ENCODE measurements around the gene SPPL3. TPM values are rescaled to one million over a fixed set of nuclear protein-coding genes. Genes with fewer than 3 reads are reported as not detected.

SPPL3 gene
- total and polyA plus RNA-seq, 2 experiments from 2014 or later, result 10.9 to 27.8 TPM

DNA sequence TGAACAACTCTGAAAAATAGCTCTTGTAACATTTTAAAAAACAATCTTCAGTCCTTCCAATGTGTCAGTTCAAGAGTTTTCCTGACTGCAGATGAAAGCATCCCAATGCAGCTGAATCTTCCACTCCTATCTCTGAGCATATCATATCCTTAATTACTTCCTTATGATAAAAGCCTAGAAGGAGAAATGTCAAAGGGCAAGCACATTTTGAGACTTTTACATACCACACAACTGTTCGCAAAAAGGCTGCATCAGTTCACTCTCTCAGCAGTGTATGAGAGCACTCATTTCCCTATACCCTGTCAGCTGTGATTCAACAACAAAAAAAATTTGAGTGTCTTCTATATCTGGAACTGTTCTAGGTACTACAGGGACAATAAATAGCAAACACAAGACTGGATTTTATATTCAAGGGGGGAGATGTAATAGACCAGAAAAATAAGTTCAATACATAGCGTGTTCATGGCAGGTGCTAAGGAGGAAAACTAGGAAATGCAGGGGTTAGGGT, 112.4 kb downstream of the SPPL3 start (continued):
- TF ChIP-seq, protein P1, sequence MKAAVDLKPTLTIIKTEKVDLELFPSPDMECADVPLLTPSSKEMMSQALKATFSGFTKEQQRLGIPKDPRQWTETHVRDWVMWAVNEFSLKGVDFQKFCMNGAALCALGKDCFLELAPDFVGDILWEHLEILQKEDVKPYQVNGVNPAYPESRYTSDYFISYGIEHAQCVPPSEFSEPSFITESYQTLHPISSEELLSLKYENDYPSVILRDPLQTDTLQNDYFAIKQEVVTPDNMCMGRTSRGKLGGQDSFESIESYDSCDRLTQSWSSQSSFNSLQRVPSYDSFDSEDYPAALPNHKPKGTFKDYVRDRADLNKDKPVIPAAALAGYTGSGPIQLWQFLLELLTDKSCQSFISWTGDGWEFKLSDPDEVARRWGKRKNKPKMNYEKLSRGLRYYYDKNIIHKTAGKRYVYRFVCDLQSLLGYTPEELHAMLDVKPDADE (IDR thresholded peaks at IDR 0.05), result no peak
- TF ChIP-seq STAT1 (IDR thresholded peaks at IDR 0.05; ENCODE audit: unreplicated experiment), result no peak
- no peak for TF ChIP-seq JUNB (IDR thresholded peaks at IDR 0.05; ENCODE audit: unreplicated experiment)

DNA sequence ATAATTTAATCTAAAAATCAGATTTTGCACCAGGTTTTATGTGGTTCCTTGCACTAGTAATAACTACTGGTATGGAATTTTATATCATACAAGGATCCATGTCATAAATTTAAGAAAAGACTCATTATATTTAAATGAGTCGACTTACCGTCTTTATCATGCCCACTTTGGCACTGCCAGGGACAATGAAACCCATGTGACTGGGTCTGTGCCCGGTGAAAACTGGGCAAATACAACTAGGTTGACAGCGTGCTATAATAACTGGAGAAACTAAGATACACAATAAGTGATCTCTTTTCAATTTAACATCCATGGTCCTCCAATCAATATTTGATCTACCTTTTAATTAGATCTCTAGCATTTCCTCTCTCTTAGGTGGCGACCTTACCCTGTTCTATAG, 114.0 kb downstream of the SPPL3 start:
- H2AFZ ChIP-seq, result no peak overlapping the region
- Mint-ChIP-seq H3K27me3 (ENCODE audit: insufficient read depth, low read depth, poor library complexity) (no peaks in the 10 kb centered on the region), H3K27ac (no peak overlapping the region)

More for the DNA sequence above, 114.0 kb downstream of the SPPL3 start:
- Histone ChIP-seq H3K4me2 (no peak overlapping the region), H3K4me3 (no peak overlapping the region), H3K27me3 (ENCODE audit: insufficient read depth) (no peaks in the 10 kb centered on the region), H3K9me2 (ENCODE audit: insufficient read depth) (no peaks in the 10 kb centered on the region), H3K4me1 (ENCODE audit: insufficient read depth) (no peaks in the 10 kb centered on the region), H3K36me3 (ENCODE audit: insufficient read depth) (no peaks in the 10 kb centered on the region), H4K20me1 (replicated peaks; ENCODE audit: insufficient read depth) (no peaks in the 10 kb centered on the region; the same call in 1 of the 2 replicates), H3F3A (replicated peaks; ENCODE audit: low read depth) (no peaks in the 10 kb centered on the region), H3K27ac (ENCODE audit: low read depth) (no peak overlapping the region), H3K79me2 (replicated peaks; ENCODE audit: insufficient read depth) (no peaks in the 10 kb centered on the region)
- ATAC-seq (no peak), DNase-seq (ENCODE audit: low spot score) (no peak)
- Mint-ChIP-seq H3K36me3 (ENCODE audit: low read depth) (peaks cover 3% of the 10 kb centered on the region; the same call in 1 of the 3 replicates), H3K4me1 (no peaks in the 10 kb centered on the region), H3K9me3 (no peaks in the 10 kb centered on the region), H3K4me3 (no peak overlapping the region)
- TF ChIP-seq ZNF114 (CRISPR knock-in tag; IDR thresholded peaks at IDR 0.05) (no peak), POLR2AphosphoS5 (IDR thresholded peaks at IDR 0.05; ENCODE audit: low read depth) (no peak)
- TF ChIP-seq, protein P2, sequence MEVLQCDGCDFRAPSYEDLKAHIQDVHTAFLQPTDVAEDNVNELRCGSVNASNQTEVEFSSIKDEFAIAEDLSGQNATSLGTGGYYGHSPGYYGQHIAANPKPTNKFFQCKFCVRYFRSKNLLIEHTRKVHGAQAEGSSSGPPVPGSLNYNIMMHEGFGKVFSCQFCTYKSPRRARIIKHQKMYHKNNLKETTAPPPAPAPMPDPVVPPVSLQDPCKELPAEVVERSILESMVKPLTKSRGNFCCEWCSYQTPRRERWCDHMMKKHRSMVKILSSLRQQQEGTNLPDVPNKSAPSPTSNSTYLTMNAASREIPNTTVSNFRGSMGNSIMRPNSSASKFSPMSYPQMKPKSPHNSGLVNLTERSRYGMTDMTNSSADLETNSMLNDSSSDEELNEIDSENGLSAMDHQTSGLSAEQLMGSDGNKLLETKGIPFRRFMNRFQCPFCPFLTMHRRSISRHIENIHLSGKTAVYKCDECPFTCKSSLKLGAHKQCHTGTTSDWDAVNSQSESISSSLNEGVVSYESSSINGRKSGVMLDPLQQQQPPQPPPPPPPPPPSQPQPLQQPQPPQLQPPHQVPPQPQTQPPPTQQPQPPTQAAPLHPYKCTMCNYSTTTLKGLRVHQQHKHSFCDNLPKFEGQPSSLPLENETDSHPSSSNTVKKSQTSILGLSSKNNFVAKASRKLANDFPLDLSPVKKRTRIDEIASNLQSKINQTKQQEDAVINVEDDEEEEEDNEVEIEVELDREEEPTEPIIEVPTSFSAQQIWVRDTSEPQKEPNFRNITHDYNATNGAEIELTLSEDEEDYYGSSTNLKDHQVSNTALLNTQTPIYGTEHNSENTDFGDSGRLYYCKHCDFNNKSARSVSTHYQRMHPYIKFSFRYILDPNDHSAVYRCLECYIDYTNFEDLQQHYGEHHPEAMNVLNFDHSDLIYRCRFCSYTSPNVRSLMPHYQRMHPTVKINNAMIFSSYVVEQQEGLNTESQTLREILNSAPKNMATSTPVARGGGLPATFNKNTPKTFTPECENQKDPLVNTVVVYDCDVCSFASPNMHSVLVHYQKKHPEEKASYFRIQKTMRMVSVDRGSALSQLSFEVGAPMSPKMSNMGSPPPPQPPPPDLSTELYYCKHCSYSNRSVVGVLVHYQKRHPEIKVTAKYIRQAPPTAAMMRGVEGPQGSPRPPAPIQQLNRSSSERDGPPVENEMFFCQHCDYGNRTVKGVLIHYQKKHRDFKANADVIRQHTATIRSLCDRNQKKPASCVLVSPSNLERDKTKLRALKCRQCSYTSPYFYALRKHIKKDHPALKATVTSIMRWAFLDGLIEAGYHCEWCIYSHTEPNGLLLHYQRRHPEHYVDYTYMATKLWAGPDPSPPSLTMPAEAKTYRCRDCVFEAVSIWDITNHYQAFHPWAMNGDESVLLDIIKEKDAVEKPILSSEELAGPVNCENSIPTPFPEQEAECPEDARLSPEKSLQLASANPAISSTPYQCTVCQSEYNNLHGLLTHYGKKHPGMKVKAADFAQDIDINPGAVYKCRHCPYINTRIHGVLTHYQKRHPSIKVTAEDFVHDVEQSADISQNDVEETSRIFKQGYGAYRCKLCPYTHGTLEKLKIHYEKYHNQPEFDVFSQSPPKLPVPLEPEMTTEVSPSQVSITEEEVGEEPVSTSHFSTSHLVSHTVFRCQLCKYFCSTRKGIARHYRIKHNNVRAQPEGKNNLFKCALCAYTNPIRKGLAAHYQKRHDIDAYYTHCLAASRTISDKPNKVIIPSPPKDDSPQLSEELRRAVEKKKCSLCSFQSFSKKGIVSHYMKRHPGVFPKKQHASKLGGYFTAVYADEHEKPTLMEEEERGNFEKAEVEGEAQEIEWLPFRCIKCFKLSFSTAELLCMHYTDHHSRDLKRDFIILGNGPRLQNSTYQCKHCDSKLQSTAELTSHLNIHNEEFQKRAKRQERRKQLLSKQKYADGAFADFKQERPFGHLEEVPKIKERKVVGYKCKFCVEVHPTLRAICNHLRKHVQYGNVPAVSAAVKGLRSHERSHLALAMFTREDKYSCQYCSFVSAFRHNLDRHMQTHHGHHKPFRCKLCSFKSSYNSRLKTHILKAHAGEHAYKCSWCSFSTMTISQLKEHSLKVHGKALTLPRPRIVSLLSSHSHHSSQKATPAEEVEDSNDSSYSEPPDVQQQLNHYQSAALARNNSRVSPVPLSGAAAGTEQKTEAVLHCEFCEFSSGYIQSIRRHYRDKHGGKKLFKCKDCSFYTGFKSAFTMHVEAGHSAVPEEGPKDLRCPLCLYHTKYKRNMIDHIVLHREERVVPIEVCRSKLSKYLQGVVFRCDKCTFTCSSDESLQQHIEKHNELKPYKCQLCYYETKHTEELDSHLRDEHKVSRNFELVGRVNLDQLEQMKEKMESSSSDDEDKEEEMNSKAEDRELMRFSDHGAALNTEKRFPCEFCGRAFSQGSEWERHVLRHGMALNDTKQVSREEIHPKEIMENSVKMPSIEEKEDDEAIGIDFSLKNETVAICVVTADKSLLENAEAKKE (CRISPR knock-in tag; IDR thresholded peaks at IDR 0.05), result no peak

All from GM23338 (cell line).